Activated CD4-positive, alpha-beta T cell treated with anti-CD3 and anti-CD28 coated beads, Interleukin-2, amount 10 ng/mL, durations not matched to agents 24 days and 14 days (primary cell): ENCODE measurements around the gene CDO1. TPM values are rescaled to one million over a fixed set of nuclear protein-coding genes. Genes with fewer than 3 reads are reported as not detected.

ENCODE experiments used
- DNase-seq: peaks from one replicate; pipeline ENCODE4 v3.0.0; 2022
- H3K27ac Mint-ChIP-seq: one replicate; pipeline ENCODE4 v1.8.0; 2022; ENCODE audit warnings: mild to moderate bottlenecking, mixed read lengths
- H3K27me3 Mint-ChIP-seq: one replicate; pipeline ENCODE4 v1.8.0; 2022; ENCODE audit warnings: mixed read lengths
- H3K36me3 Mint-ChIP-seq: one replicate; pipeline ENCODE4 v1.8.0; 2022; ENCODE audit warnings: low read depth, mild to moderate bottlenecking, mixed read lengths
- H3K4me1 Mint-ChIP-seq: one replicate; pipeline ENCODE4 v1.8.0; 2021; ENCODE audit warnings: mixed read lengths
- H3K4me3 Mint-ChIP-seq: one replicate; pipeline ENCODE4 v1.8.0; 2022; ENCODE audit warnings: mild to moderate bottlenecking, moderate library complexity, mixed read lengths
- H3K9me3 Mint-ChIP-seq: one replicate; pipeline ENCODE4 v1.8.0; 2021; ENCODE audit warnings: mixed read lengths
- intact Hi-C: fragments of 100-400 bp; cut with micrococcal nuclease; formaldehyde crosslinking; loops from one replicate; pipeline ENCODE4 v1.15.1; 2023
- total RNA-seq: library from RNA; stranded (reverse); gene quantifications from 2 replicates; pipeline ENCODE4 v1.2.3, GENCODE V29; 2022

Gene CDO1
- total RNA-seq, 1 donor from 2014 or later = 0.82 TPM

DNA sequence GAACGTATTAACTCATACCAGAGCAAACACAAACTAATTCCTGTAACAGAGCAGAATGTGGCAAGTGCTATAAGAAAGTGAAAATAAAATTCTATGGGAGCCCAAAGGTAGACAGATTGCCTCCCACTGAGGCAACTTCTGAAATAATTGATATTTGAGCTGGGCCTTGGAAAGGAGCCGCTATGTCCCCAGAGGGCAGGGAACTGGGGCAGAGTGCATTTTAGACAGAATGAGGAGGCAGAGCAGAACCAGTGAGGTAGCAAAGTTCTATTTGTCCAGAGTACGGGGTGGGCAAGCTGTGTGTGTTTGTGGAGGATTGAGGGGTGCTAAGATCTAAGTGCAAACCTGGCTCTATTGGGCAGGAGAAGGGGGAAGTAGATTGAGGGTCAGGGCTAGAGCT, 19.8 kb downstream of the CDO1 start:
- no peaks in the 10 kb centered on the region for H3K9me3 Mint-ChIP-seq
- no peak for DNase-seq
- H3K27me3 Mint-ChIP-seq = peaks cover 28% of the 10 kb centered on the region
- H3K27ac Mint-ChIP-seq = no peak overlapping the region
- H3K4me3 Mint-ChIP-seq = no peak overlapping the region
- intact Hi-C loops = no loop called here
- H3K4me1 Mint-ChIP-seq = no peaks in the 10 kb centered on the region
- no peaks in the 10 kb centered on the region for H3K36me3 Mint-ChIP-seq

DNA sequence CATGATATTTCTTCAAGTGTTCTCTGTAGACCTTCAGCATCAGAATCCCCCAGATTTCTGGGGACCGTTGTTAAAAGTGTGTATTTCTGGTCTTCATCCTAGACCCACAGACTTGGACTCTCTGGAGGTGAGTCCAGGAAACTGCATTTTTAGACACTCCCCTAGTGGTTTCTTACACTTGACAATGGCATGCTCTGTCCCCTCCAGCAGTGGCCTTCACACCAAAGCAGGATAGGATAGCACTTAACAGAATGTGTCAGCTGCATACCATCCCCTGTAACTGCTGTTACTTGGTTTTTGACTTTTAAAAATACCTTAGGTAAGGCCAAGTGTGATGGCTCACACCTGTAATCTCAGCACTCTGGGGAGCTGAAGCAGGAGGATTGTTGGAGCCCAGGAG, 20.8 kb downstream of the CDO1 start:
- Mint-ChIP-seq H3K27me3 (peaks cover 28% of the 10 kb centered on the region), H3K27ac (no peak overlapping the region), H3K36me3 (no peaks in the 10 kb centered on the region), H3K9me3 (no peaks in the 10 kb centered on the region), H3K4me3 (no peak overlapping the region), H3K4me1 (no peaks in the 10 kb centered on the region)
- DNase-seq = no peak
- intact Hi-C loops = no loop called here

DNA sequence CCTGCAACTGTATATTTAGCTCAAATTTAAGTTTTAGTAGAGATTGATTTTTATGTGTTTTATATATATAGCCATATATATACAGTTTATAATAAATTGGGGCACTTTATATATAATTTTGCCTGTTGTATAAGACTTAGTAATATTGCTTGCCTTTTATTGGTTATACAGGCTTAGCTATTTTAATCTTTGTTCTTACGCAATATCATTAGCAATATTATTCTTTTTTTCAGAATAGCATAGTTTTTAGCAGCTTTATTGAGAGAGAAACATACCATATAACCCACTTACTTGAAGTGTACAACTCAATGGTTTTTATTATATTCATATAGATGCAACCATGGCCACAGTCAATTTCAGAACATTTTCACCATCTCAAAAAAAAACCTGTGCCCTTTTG, 28.0 kb downstream of the CDO1 start:
- H3K4me1 Mint-ChIP-seq = no peaks in the 10 kb centered on the region
- H3K27ac Mint-ChIP-seq = no peak overlapping the region
- intact Hi-C loops = no loop called here
- no peak overlapping the region for H3K4me3 Mint-ChIP-seq
- DNase-seq = no peak
- peaks cover 42% of the 10 kb centered on the region for H3K27me3 Mint-ChIP-seq
- peaks cover 3% of the 10 kb centered on the region for H3K9me3 Mint-ChIP-seq
- H3K36me3 Mint-ChIP-seq = no peaks in the 10 kb centered on the region

DNA sequence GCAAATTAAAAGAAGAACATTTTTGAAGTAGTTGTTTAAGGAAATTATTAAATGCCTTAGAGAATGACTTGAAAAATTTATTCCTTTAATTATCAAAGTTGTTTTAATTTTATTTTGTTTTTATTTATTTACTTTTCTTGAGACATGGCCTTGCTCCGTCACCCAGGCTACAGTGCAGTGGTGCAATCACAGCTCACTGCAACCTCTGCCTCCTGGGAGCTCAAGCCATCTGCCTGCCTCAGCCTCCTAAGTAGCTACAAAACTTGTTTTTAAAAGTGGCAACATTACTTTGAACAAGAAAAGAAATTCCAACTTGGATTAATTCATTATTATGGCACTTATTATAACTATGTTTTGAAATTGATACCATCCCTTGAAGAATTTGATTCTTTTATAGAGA, 29.0 kb downstream of the CDO1 start:
- intact Hi-C loops = no loop called here
- peaks cover 3% of the 10 kb centered on the region for H3K9me3 Mint-ChIP-seq
- peaks cover 37% of the 10 kb centered on the region for H3K27me3 Mint-ChIP-seq
- no peak for DNase-seq
- H3K36me3 Mint-ChIP-seq = no peaks in the 10 kb centered on the region
- H3K4me1 Mint-ChIP-seq = no peaks in the 10 kb centered on the region
- H3K27ac Mint-ChIP-seq = no peak overlapping the region
- H3K4me3 Mint-ChIP-seq = no peak overlapping the region

DNA sequence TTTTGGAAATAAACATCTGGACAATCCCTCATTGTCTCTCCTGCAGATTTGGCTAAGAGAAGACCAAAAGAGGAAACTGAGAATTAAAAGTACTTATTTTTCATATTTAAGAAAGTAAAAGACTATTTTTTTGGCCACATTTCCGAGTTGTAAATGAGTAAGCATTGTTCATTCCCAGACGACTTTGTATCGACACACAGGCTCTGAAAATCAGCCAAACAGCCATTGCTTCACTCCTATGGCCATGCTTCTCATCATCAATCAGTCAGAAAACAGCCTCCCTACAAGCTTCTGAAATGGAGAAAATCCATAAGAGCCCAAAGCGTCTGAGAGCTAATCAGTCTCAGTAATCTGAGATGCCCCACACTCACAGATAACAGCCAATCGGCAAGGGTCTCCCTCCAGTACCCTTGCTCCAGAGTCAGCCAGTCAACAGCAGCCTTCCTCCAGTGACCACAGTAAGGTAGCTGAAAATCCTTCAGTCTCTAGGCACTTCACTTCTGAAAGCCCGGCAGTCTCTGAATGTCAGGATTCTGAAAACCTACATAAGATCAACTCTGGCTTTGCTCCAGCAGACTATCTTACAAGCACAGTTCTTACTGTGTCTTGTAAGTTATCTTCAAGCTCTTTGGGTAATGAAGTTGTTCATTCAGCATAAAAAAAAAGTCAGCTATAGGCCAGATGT, 30.9 kb downstream of the CDO1 start:
- peaks cover 3% of the 10 kb centered on the region for H3K9me3 Mint-ChIP-seq
- peaks cover 43% of the 10 kb centered on the region for H3K27me3 Mint-ChIP-seq
- H3K4me3 Mint-ChIP-seq = no peak overlapping the region
- intact Hi-C loops = no loop called here
- no peaks in the 10 kb centered on the region for H3K4me1 Mint-ChIP-seq
- H3K27ac Mint-ChIP-seq = no peak overlapping the region
- DNase-seq = no peak
- no peaks in the 10 kb centered on the region for H3K36me3 Mint-ChIP-seq

DNA sequence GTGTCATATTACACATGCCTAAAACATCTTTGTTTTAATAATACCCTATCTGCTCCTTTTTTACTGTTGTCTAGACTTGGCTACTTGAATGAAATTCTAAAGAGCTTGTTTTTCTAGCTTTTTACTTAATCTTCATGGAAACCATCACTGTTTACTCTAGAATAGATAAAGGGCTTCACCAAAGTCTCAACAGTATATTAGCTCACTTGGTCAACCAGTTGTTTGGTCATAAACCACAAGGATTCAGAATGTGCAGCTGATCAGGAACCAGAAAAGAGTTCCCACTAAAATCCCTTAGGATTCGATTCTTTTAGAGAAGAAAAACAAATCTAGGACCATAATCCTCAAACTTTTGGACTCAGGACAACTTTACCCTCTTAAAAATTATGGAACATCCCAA, 38.0 kb downstream of the CDO1 start:
- H3K4me1 Mint-ChIP-seq = no peaks in the 10 kb centered on the region
- H3K9me3 Mint-ChIP-seq = no peaks in the 10 kb centered on the region
- peaks cover 38% of the 10 kb centered on the region for H3K27me3 Mint-ChIP-seq
- no peaks in the 10 kb centered on the region for H3K36me3 Mint-ChIP-seq
- no peak overlapping the region for H3K4me3 Mint-ChIP-seq
- DNase-seq = no peak
- intact Hi-C loops = no loop called here
- H3K27ac Mint-ChIP-seq = no peak overlapping the region

DNA sequence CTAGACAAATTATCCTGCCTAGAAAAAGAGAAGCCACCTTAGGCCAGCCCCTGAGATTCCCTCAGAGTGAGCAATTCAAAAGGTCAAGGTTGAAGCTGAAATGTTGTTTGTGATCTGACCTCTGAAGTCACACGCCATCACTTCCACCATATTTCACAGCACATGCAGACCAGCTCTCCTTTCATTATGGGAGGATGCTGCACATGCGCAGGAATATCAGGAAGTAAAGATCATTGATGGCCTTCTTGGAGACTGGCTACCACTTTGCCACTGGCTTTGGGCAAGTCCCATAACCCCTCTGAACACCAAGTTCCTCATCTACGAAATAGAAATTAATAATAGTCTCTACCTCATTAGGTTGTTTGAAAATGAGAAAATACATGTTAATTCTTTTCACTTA, 39.5 kb downstream of the CDO1 start:
- Mint-ChIP-seq H3K9me3 (no peaks in the 10 kb centered on the region), H3K36me3 (no peaks in the 10 kb centered on the region), H3K27ac (no peak overlapping the region), H3K4me1 (no peaks in the 10 kb centered on the region), H3K4me3 (no peak overlapping the region), H3K27me3 (peaks cover 42% of the 10 kb centered on the region)
- DNase-seq = no peak
- intact Hi-C loops = no loop called here

DNA sequence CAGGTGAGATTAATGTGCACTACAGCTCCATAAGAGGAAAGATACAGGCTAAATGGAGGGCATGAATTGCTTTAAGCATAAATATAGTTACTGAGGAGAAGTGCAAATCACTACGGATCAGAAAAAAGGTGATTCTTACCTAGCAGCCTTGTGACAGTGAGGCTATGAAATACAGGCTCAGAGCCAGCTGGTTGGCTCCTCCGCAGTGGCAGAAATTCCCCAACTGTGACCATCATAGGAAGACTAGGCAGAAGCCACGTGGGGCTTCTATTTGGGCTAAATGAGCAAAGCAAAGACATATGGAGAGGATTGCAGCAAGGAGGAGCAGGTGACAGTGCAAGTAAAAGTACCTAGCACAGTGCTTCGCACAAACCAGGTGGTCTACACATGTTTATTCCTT, 40.5 kb downstream of the CDO1 start:
- H3K4me3 Mint-ChIP-seq = no peak overlapping the region
- no peaks in the 10 kb centered on the region for H3K4me1 Mint-ChIP-seq
- H3K27me3 Mint-ChIP-seq = peaks cover 42% of the 10 kb centered on the region
- no peaks in the 10 kb centered on the region for H3K36me3 Mint-ChIP-seq
- H3K9me3 Mint-ChIP-seq = no peaks in the 10 kb centered on the region
- intact Hi-C loops = no loop called here
- H3K27ac Mint-ChIP-seq = no peak overlapping the region
- DNase-seq = no peak

DNA sequence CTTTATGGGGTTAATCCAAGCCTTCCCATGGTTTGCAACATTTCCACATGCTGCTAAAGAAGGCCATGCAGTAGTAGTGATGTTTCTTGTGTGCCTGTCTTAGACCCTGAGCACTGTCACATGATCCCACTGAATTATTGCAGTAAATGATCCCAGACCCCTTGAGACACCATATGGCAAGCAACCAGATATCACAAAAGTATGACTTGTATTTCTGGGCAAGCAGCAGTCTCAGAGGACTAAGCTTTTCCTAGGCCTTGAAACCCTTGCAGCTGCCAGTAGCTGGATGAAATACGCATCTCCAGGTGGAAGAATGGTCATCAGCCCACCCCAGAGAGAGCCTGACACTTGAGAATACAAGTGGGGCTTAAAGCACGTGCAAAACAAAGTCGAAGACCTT, 41.8 kb downstream of the CDO1 start:
- Mint-ChIP-seq H3K27ac (no peak overlapping the region), H3K9me3 (no peaks in the 10 kb centered on the region), H3K36me3 (no peaks in the 10 kb centered on the region), H3K4me3 (no peak overlapping the region), H3K27me3 (peaks cover 35% of the 10 kb centered on the region), H3K4me1 (no peaks in the 10 kb centered on the region)
- no peak for DNase-seq
- intact Hi-C loops = no loop called here

DNA sequence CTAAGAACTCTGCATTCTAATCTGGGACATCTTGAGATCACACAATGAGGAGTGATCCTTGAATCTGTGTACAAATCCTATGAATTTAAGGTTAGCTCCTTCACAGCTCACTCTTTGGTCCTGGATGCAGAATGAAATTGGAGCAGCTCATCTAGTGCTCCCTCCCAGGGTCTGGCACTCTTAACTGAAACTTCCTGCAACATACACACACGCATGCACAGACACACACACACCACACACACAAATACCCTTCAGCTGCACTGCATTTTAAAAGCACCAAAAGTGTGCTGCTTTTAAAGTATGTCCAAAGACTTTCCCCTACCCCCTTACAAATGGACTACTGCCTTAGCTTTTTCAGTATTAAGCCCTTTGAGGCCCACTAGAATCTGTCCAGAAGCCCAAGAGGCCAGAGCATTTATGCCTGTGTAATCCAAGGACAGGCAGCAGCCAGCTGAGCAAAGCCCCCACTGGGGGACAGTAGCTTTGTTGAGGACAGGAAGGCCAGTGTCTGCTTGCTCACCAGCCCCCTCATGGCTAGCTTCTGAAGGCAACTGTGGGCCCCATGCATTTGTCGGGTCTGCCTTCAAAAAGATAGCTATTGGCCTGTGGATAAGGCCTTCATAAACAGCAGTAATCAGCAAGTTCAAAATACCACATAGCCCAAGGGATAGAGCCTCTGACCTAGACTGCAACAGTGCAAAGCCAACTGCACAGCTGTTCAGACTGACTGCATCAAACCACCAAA, 43.6 kb downstream of the CDO1 start:
- Mint-ChIP-seq H3K4me1 (no peaks in the 10 kb centered on the region), H3K9me3 (no peaks in the 10 kb centered on the region), H3K36me3 (no peaks in the 10 kb centered on the region), H3K27me3 (peaks cover 30% of the 10 kb centered on the region), H3K27ac (no peak overlapping the region), H3K4me3 (no peak overlapping the region)
- DNase-seq = no peak
- intact Hi-C loops = no loop called here

DNA sequence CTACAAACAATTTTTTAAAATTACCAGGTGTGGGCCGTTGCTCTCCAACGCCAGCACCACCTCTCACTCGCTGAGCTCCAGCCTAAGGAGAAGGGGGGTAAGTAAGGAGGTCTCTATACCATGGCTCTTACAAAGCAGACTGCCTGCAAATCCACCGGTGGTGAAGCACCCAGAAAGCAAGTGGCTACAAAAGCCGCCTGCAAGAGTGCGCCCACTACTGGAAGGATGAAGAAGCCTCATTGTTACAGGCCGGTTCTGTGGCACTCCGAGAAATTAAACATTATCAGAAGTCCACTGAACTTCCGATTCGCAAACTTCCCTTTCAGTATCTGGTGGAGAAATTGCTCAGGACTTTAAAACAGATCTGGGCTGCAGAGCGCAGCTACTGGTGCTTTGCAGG, 46.0 kb downstream of the CDO1 start:
- Mint-ChIP-seq H3K27me3 (peaks cover 20% of the 10 kb centered on the region), H3K9me3 (peaks cover 8% of the 10 kb centered on the region), H3K4me3 (no peak overlapping the region), H3K27ac (no peak overlapping the region), H3K36me3 (no peaks in the 10 kb centered on the region), H3K4me1 (no peaks in the 10 kb centered on the region)
- intact Hi-C loops = no loop called here
- DNase-seq = peak; percentile 61

DNA sequence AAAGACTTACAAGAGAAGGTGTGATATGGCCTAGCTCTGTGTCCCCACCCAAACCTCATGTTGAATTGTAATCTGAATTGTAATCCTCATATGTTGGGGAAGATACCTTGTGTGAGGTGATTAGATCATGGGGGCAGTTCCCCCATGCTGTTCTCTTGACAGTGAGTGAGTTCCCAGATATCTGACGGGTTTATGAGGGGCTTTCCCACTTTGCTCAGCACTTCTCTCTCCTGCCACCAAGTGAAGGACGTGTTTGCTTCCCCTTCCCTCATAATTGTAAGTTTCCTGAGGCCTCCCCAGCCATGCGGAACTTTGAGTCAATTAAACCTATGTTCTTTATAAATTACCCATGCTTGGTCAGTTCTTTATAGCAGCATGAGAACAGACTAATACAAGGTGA, 49.0 kb downstream of the CDO1 start:
- Mint-ChIP-seq H3K36me3 (no peaks in the 10 kb centered on the region), H3K27me3 (peaks cover 16% of the 10 kb centered on the region), H3K9me3 (peaks cover 18% of the 10 kb centered on the region), H3K4me3 (no peak overlapping the region), H3K27ac (no peak overlapping the region), H3K4me1 (no peaks in the 10 kb centered on the region)
- intact Hi-C loops = no loop called here
- no peak for DNase-seq

DNA sequence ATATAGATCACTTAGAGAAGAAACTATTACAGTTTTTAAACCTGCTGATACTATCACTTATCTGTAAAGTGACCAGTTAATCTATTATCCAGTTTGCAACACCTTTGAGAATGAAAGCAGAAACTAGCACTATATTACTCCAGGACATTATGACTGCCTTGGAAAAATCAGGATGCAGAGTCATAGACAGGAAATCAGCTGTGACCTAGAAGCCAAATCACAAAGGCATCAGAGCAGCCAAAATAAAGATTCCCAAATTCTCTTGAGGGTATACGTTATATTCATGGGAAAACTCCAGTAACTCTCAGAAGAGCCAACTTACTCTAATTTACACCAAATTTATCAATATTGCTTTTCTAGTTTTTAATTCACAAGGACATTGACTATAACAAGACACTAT, 49.9 kb downstream of the CDO1 start:
- Mint-ChIP-seq H3K27ac (no peak overlapping the region), H3K4me3 (no peak overlapping the region), H3K27me3 (peaks cover 10% of the 10 kb centered on the region), H3K4me1 (no peaks in the 10 kb centered on the region), H3K9me3 (peaks cover 18% of the 10 kb centered on the region), H3K36me3 (no peaks in the 10 kb centered on the region)
- DNase-seq = no peak
- intact Hi-C loops = no loop called here

DNA sequence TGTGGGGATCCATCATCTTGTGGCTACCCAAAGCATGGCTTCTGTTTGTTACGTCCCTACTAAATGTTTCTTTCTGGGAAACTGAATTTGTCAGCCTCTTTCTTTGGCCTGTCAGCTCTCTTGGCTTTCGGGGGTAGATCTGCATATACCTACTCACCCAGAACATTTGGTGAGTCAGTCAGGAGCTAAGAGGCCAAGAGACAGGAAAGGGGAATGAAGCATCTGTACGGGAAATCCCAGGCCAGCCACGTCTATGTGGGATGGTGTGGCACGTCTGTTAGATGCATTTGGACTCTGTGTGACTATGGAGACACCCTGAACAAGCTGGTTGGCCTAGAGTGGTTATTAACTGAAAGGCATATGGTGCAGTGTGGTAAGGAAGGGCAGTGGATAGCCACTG, 58.1 kb downstream of the CDO1 start:
- Mint-ChIP-seq H3K27me3 (peaks cover 3% of the 10 kb centered on the region), H3K4me1 (no peaks in the 10 kb centered on the region), H3K4me3 (no peak overlapping the region), H3K36me3 (no peaks in the 10 kb centered on the region), H3K9me3 (peaks cover 7% of the 10 kb centered on the region), H3K27ac (no peak overlapping the region)
- intact Hi-C loops = no loop called here
- DNase-seq = no peak

DNA sequence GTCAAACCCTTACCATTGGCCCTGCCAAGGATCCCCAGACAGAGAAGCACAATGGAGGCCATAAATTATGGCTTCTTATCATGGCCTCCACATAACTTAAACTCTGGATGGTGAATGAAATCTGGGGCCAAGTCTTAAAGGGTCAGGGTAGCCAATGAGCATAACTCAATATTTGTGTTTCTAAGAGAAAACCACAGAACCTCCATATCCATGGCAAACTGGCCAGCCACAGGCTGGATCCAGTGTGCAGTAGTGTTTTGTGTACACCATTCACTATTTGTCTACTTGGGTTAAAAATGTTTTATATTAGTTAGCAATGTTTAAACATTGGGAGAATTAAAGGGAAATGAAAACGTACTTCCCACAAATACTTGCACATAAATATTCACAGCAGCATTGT, 60.8 kb downstream of the CDO1 start:
- no peak overlapping the region for H3K27ac Mint-ChIP-seq
- intact Hi-C loops = no loop called here
- no peak overlapping the region for H3K4me3 Mint-ChIP-seq
- no peaks in the 10 kb centered on the region for H3K36me3 Mint-ChIP-seq
- DNase-seq = no peak
- H3K9me3 Mint-ChIP-seq = no peaks in the 10 kb centered on the region
- H3K27me3 Mint-ChIP-seq = peaks cover 7% of the 10 kb centered on the region
- no peaks in the 10 kb centered on the region for H3K4me1 Mint-ChIP-seq
